GM12878 (cell line): ENCODE measurements around the gene HEMK1. TPM values are rescaled to one million over a fixed set of nuclear protein-coding genes. Genes with fewer than 3 reads are reported as not detected.

Experiments used
- BMI1 ChIP-seq: fragments of 450-650 bp; IDR thresholded peaks from 2 replicates; pipeline ENCODE4 v1.6.1; 2016; ENCODE audit warnings: mild to moderate bottlenecking, moderate library complexity, borderline replicate concordance
- CBX3 ChIP-seq: fragments of 200-600 bp; sonication (generic); IDR thresholded peaks from 2 replicates; pipeline ENCODE4 v1.6.1; 2016; ENCODE audit warnings: low read depth, borderline replicate concordance
- CREB1 ChIP-seq: IDR thresholded peaks from 2 replicates; pipeline ENCODE4 v1.6.1; 2012; ENCODE audit warnings: low read depth, mild to moderate bottlenecking, inconsistent platforms
- HDAC6 ChIP-seq: fragments of 200-600 bp; sonication (generic); IDR thresholded peaks from one replicate; pipeline ENCODE4 v1.8.0; 2017; ENCODE audit warnings: antibody characterized with exemption; ENCODE audit not compliant: unreplicated experiment
- IKZF2 ChIP-seq, 2 experiments: fragments of 450-650 bp; IDR thresholded peaks; 2 replicates each; pipeline ENCODE4 v1.6.1; 2017; ENCODE audit warnings: mild to moderate bottlenecking in 2 of 2, moderate library complexity in 2 of 2
- JUND ChIP-seq: IDR thresholded peaks from 2 replicates; pipeline ENCODE4 v1.6.1; 2012; ENCODE audit warnings: low read depth, mild to moderate bottlenecking, low read length, improper control_type of control experiment, moderate library complexity
- LARP7 ChIP-seq: fragments of 450-650 bp; IDR thresholded peaks from 2 replicates; pipeline ENCODE4 v1.6.1; 2017; ENCODE audit warnings: mild to moderate bottlenecking
- NR2C2 ChIP-seq: IDR thresholded peaks from 2 replicates; pipeline ENCODE4 v1.6.1; 2011; ENCODE audit warnings: borderline replicate concordance, low read depth; ENCODE audit not compliant: control insufficient read depth, insufficient read length
- RAD21 ChIP-seq: IDR thresholded peaks from 2 replicates; pipeline ENCODE4 v1.6.1; 2011; ENCODE audit warnings: mild to moderate bottlenecking, low read depth, low read length, moderate library complexity; ENCODE audit not compliant: insufficient read depth
- RBBP5 ChIP-seq: fragments of 200-600 bp; sonication (generic); conservative IDR thresholded peaks from 2 replicates; pipeline ENCODE4 v1.6.1; 2016
- SREBF1 ChIP-seq: IDR thresholded peaks from 2 replicates; pipeline ENCODE4 v1.6.1; 2012; ENCODE audit warnings: mild to moderate bottlenecking, low read length
- STAT1 ChIP-seq: fragments of 450-650 bp; conservative IDR thresholded peaks from 2 replicates; pipeline ENCODE4 v1.6.1; 2014; ENCODE audit warnings: antibody characterized with exemption, mild to moderate bottlenecking
- SUPT20H ChIP-seq: IDR thresholded peaks from 2 replicates; pipeline ENCODE4 v1.6.1; 2011; ENCODE audit warnings: low read depth, mild to moderate bottlenecking, low read length, moderate library complexity, borderline replicate concordance; ENCODE audit not compliant: control insufficient read depth
- TCF7 ChIP-seq: IDR thresholded peaks from 2 replicates; pipeline ENCODE4 v1.6.1; 2014; ENCODE audit warnings: antibody characterized with exemption, borderline replicate concordance
- ZNF274 ChIP-seq: IDR thresholded peaks from one replicate; pipeline ENCODE4 v1.8.0; 2011; ENCODE audit not compliant: insufficient read length, insufficient read depth
- ZNF384 ChIP-seq: IDR thresholded peaks from 2 replicates; pipeline ENCODE4 v1.6.1; 2012; ENCODE audit warnings: low read depth, mild to moderate bottlenecking, low read length, improper control_type of control experiment, borderline replicate concordance
- ZSCAN29 ChIP-seq: fragments of 450-650 bp; IDR thresholded peaks from 2 replicates; pipeline ENCODE4 v1.6.1; 2017; ENCODE audit warnings: mild to moderate bottlenecking, moderate library complexity
- polyA plus RNA-seq, 11 experiments: library from polyadenylated mRNA; depleted of rRNA in 4 of 11; unstranded in 6 of 11; stranded (reverse) in 5 of 11; fragments of >200 nt; fragmentation: Nextera tagmentation in 4 of 11; fragmentation: Illumina TruSeq in 1 of 11; extraction: Ambion mirVana in 4 of 11; extraction: Trizol in 1 of 11; gene quantifications; 1 replicate in 1 of 11; 2 replicates in 10 of 11; pipeline versions ENCODE4 v1.2.1 to v1.2.3, GENCODE V29; 2011 to 2016; ENCODE audit warnings: inconsistent platforms in 2 of 11, missing spikeins in 2 of 11, low read depth in 1 of 11
- total RNA-seq, 4 experiments: library from RNA; depleted of rRNA in 3 of 4; stranded (reverse); fragments of >200 nt in 3 of 4; fragmentation: Illumina TruSeq in 1 of 4; extraction: Trizol in 1 of 4; gene quantifications; 2 replicates each; pipeline versions ENCODE4 v1.2.1 to v1.2.3, GENCODE V29; 2013 to 2021
- TF ChIP-seq, protein P1 (sequence below): IDR thresholded peaks from 2 replicates; pipeline ENCODE4 v1.6.1; 2012; ENCODE audit warnings: mild to moderate bottlenecking, low read depth, low read length
- TF ChIP-seq, protein P2 (sequence below): fragments of 450-650 bp; IDR thresholded peaks from 2 replicates; pipeline ENCODE4 v1.6.1; 2014; ENCODE audit warnings: mild to moderate bottlenecking
- TF ChIP-seq, protein P3 (sequence below): fragments of 450-650 bp; formaldehyde crosslinking; IDR thresholded peaks from 2 replicates; pipeline ENCODE4 v1.4.0; 2020; ENCODE audit warnings: mild to moderate bottlenecking, moderate library complexity

The HEMK1 gene
- total and polyA plus RNA-seq, 10 of the 15 experiments (the other 5 are each of a cell fraction or from before 2014, with no cell fraction given): 2.8 to 19.0 (median 12.0) TPM

GRCh38 chr3:50568947-50569749 is at the start of gene HEMK1 (continued):
- no peak for TF ChIP-seq ZNF384
- TF ChIP-seq CBX3: no peak
- no peak for TF ChIP-seq NR2C2
- no peak for TF ChIP-seq TCF7
- peak; percentile 51 for TF ChIP-seq LARP7
- no peak for TF ChIP-seq SUPT20H
- no peak for TF ChIP-seq RBBP5
- TF ChIP-seq, protein P1, sequence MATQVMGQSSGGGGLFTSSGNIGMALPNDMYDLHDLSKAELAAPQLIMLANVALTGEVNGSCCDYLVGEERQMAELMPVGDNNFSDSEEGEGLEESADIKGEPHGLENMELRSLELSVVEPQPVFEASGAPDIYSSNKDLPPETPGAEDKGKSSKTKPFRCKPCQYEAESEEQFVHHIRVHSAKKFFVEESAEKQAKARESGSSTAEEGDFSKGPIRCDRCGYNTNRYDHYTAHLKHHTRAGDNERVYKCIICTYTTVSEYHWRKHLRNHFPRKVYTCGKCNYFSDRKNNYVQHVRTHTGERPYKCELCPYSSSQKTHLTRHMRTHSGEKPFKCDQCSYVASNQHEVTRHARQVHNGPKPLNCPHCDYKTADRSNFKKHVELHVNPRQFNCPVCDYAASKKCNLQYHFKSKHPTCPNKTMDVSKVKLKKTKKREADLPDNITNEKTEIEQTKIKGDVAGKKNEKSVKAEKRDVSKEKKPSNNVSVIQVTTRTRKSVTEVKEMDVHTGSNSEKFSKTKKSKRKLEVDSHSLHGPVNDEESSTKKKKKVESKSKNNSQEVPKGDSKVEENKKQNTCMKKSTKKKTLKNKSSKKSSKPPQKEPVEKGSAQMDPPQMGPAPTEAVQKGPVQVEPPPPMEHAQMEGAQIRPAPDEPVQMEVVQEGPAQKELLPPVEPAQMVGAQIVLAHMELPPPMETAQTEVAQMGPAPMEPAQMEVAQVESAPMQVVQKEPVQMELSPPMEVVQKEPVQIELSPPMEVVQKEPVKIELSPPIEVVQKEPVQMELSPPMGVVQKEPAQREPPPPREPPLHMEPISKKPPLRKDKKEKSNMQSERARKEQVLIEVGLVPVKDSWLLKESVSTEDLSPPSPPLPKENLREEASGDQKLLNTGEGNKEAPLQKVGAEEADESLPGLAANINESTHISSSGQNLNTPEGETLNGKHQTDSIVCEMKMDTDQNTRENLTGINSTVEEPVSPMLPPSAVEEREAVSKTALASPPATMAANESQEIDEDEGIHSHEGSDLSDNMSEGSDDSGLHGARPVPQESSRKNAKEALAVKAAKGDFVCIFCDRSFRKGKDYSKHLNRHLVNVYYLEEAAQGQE: no peak
- no peak; the same call in 1 of the 2 replicates for TF ChIP-seq STAT1
- TF ChIP-seq ZSCAN29: peak; percentile 50; the same call in 1 of the 2 replicates
- peak; percentile 89 to 92 for TF ChIP-seq IKZF2 (IDR thresholded peaks at IDR 0.05)
- no peak for TF ChIP-seq BMI1
- TF ChIP-seq JUND: no peak
- no peak for TF ChIP-seq HDAC6
- TF ChIP-seq, protein P2, sequence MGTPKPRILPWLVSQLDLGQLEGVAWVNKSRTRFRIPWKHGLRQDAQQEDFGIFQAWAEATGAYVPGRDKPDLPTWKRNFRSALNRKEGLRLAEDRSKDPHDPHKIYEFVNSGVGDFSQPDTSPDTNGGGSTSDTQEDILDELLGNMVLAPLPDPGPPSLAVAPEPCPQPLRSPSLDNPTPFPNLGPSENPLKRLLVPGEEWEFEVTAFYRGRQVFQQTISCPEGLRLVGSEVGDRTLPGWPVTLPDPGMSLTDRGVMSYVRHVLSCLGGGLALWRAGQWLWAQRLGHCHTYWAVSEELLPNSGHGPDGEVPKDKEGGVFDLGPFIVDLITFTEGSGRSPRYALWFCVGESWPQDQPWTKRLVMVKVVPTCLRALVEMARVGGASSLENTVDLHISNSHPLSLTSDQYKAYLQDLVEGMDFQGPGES: 0 out of 2 replicates have a peak, but pooled peaks have one; percentile 47
- TF ChIP-seq ZNF274: no peak
- TF ChIP-seq, protein P3, sequence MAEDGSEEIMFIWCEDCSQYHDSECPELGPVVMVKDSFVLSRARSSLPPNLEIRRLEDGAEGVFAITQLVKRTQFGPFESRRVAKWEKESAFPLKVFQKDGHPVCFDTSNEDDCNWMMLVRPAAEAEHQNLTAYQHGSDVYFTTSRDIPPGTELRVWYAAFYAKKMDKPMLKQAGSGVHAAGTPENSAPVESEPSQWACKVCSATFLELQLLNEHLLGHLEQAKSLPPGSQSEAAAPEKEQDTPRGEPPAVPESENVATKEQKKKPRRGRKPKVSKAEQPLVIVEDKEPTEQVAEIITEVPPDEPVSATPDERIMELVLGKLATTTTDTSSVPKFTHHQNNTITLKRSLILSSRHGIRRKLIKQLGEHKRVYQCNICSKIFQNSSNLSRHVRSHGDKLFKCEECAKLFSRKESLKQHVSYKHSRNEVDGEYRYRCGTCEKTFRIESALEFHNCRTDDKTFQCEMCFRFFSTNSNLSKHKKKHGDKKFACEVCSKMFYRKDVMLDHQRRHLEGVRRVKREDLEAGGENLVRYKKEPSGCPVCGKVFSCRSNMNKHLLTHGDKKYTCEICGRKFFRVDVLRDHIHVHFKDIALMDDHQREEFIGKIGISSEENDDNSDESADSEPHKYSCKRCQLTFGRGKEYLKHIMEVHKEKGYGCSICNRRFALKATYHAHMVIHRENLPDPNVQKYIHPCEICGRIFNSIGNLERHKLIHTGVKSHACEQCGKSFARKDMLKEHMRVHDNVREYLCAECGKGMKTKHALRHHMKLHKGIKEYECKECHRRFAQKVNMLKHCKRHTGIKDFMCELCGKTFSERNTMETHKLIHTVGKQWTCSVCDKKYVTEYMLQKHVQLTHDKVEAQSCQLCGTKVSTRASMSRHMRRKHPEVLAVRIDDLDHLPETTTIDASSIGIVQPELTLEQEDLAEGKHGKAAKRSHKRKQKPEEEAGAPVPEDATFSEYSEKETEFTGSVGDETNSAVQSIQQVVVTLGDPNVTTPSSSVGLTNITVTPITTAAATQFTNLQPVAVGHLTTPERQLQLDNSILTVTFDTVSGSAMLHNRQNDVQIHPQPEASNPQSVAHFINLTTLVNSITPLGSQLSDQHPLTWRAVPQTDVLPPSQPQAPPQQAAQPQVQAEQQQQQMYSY (CRISPR knock-in tag): no peak
- TF ChIP-seq RAD21: no peak
- TF ChIP-seq SREBF1: no peak
- TF ChIP-seq CREB1: peak; percentile 91
